Neuronal stem cell (in vitro differentiated cells): ENCODE results near the gene TRIM27.
"Not testable (repeated sequence)": the region's sequence is repeated elsewhere in the genome, so short reads cannot be mapped to it uniquely, and the experiment has no call there.

Experiments
- DNase-seq: peaks from one replicate; pipeline ENCODE4 v3.0.0-alpha.2; 2013; ENCODE audit warnings: low spot score
- H2AFZ ChIP-seq: one replicate; pipeline ENCODE4 v1.6.1; 2013; ENCODE audit warnings: mild to moderate bottlenecking, low read length, inconsistent platforms
- H2AK5ac ChIP-seq: 2 replicates; pipeline ENCODE4 v1.6.1; 2013; ENCODE audit warnings: low read depth, mild to moderate bottlenecking, inconsistent platforms, low read length, moderate library complexity, mixed read lengths
- H2BK120ac ChIP-seq: 2 replicates; pipeline ENCODE4 v1.6.1; 2013; ENCODE audit warnings: low read depth, mild to moderate bottlenecking, inconsistent platforms, low read length, moderate library complexity, mixed read lengths
- H2BK12ac ChIP-seq: one replicate; pipeline ENCODE4 v1.6.1; 2013; ENCODE audit warnings: low read length, inconsistent platforms
- H2BK15ac ChIP-seq: 2 replicates; pipeline ENCODE4 v1.6.1; 2013; ENCODE audit warnings: mild to moderate bottlenecking, low read length, inconsistent platforms, mixed read lengths
- H2BK5ac ChIP-seq: one replicate; pipeline ENCODE4 v1.6.1; 2013; ENCODE audit warnings: inconsistent platforms, mild to moderate bottlenecking, low read length, moderate library complexity
- H3K14ac ChIP-seq: one replicate; pipeline ENCODE4 v1.6.1; 2013; ENCODE audit warnings: low read length, inconsistent platforms
- H3K18ac ChIP-seq: 2 replicates; pipeline ENCODE4 v1.6.1; 2013; ENCODE audit warnings: low read length, inconsistent platforms
- H3K23ac ChIP-seq: 2 replicates; pipeline ENCODE4 v1.6.1; 2013; ENCODE audit warnings: low read depth, mild to moderate bottlenecking, mixed read lengths, low read length, inconsistent platforms; ENCODE audit not compliant: poor library complexity
- H3K27ac ChIP-seq: replicated peaks from 3 replicates; pipeline ENCODE4 v1.5.1; 2013; ENCODE audit warnings: low read length, inconsistent platforms
- H3K27me3 ChIP-seq, 3 experiments: 2 replicates each; pipeline ENCODE4 v1.6.1; 2013; ENCODE audit warnings: low read length in 3 of 3, mild to moderate bottlenecking in 2 of 3, inconsistent platforms in 1 of 3, low read depth in 1 of 3, mixed read lengths in 1 of 3, moderate library complexity in 1 of 3; ENCODE audit not compliant: control insufficient read depth in 3 of 3, insufficient read depth in 3 of 3
- H3K36me3 ChIP-seq, 2 donors: replicated peaks in 1 of 2; 2 replicates each; pipeline ENCODE4 v1.6.1; 2013; ENCODE audit warnings: low read length in 2 of 2; ENCODE audit not compliant: control insufficient read depth in 2 of 2, insufficient read depth in 2 of 2
- H3K4ac ChIP-seq: 2 replicates; pipeline ENCODE4 v1.6.1; 2013; ENCODE audit warnings: inconsistent platforms, mild to moderate bottlenecking, low read length, moderate library complexity
- H3K4me1 ChIP-seq, 2 donors: 1 replicate in 1 of 2; 2 replicates in 1 of 2; pipeline ENCODE4 v1.6.1; 2013; ENCODE audit warnings: low read length in 2 of 2, low read depth in 1 of 2; ENCODE audit not compliant: control insufficient read depth in 2 of 2, insufficient read depth in 1 of 2
- H3K4me2 ChIP-seq: one replicate; pipeline ENCODE4 v1.6.1; 2013; ENCODE audit warnings: mild to moderate bottlenecking, low read length, inconsistent platforms; ENCODE audit not compliant: insufficient read depth, poor library complexity, severe bottlenecking
- H3K4me3 ChIP-seq, 2 donors: 2 replicates each; pipeline ENCODE4 v1.5.1; 2013; ENCODE audit warnings: low read length in 2 of 2, mild to moderate bottlenecking in 2 of 2, inconsistent platforms in 1 of 2, moderate library complexity in 1 of 2
- H3K79me1 ChIP-seq: one replicate; pipeline ENCODE4 v1.6.1; 2013; ENCODE audit warnings: low read depth, mild to moderate bottlenecking, inconsistent platforms, low read length, moderate library complexity
- H3K9ac ChIP-seq: one replicate; pipeline ENCODE4 v1.6.1; 2013; ENCODE audit warnings: mild to moderate bottlenecking, low read depth, low read length, inconsistent platforms; ENCODE audit not compliant: poor library complexity
- H3K9me3 ChIP-seq, 2 donors: replicated peaks in 1 of 2; 2 replicates each; pipeline versions ENCODE3 to v1.6.1; 2013; ENCODE audit warnings: low read length in 2 of 2, mild to moderate bottlenecking in 2 of 2, inconsistent platforms in 1 of 2, low read depth in 1 of 2, mixed read lengths in 1 of 2, moderate library complexity in 1 of 2; ENCODE audit not compliant: control insufficient read depth in 2 of 2, insufficient read depth in 1 of 2
- H4K8ac ChIP-seq: one replicate; pipeline ENCODE4 v1.6.1; 2013; ENCODE audit warnings: low read depth, mild to moderate bottlenecking, inconsistent platforms, low read length, moderate library complexity
- H4K91ac ChIP-seq: one replicate; pipeline ENCODE4 v1.6.1; 2013; ENCODE audit warnings: low read length, low read depth, mild to moderate bottlenecking, inconsistent platforms; ENCODE audit not compliant: poor library complexity
- WGBS, 2 donors: extraction: QIAGEN DNeasy Blood & Tissue Kit; methylation state at CpG; one replicate each; pipeline ENCODE4 v1.1.7; 2013; ENCODE audit warnings: missing lambda C conversion rate in 2 of 2, mixed read lengths in 1 of 2; ENCODE audit not compliant: insufficient read length in 2 of 2, insufficient replicate concordance in 1 of 2; ENCODE audit errors: extremely low coverage in 2 of 2; 5-methylcytosine and 5-hydroxymethylcytosine counted together

Gene TRIM27

GRCh38 chr6:28929339-28929738 lies 5.6 kb upstream of the TRIM27 start:
- not testable (repeated sequence) for H2BK120ac ChIP-seq, H3K36me3 ChIP-seq, H2AK5ac ChIP-seq, H3K14ac ChIP-seq, H2BK12ac ChIP-seq, H3K23ac ChIP-seq, H2AFZ ChIP-seq, H3K4ac ChIP-seq, H4K91ac ChIP-seq, H3K9me3 ChIP-seq, H2BK15ac ChIP-seq, H3K79me1 ChIP-seq, H4K8ac ChIP-seq, H3K18ac ChIP-seq, DNase-seq, H3K4me1 ChIP-seq, H3K4me2 ChIP-seq, H3K27me3 ChIP-seq, H3K9ac ChIP-seq, H3K4me3 ChIP-seq, H3K27ac ChIP-seq, H2BK5ac ChIP-seq
- WGBS, 2 donors = no CpG with 5 or more reads among the region's 11 CpGs

- H2BK120ac ChIP-seq = no peak overlapping the region
- no CpG with 5 or more reads among the region's 5 CpGs for WGBS, 2 donors
Measured at GRCh38 chr6:28927846-28928245, 4.1 kb upstream of the TRIM27 start.

GRCh38 chr6:28922821-28923317 lies 916 bp downstream of the TRIM27 start:
- Histone ChIP-seq H2BK12ac (no peak overlapping the region), H3K14ac (peak overlapping the region; percentile 98), H3K4ac (no peak overlapping the region), H3K9me3 (no peaks in the 10 kb centered on the region), H3K79me1 (peaks cover 21% of the 10 kb centered on the region), H2BK5ac (peak overlapping the region; percentile 83), H2AFZ (peak overlapping the region; percentile 95), H3K27ac (peak overlapping the region; percentile 74), H3K4me3 (peak overlapping the region; percentile 100), H4K91ac (peak overlapping the region; percentile 70), H3K9ac (peak overlapping the region; percentile 99), H3K27me3 (no peaks in the 10 kb centered on the region), H4K8ac (no peak overlapping the region), H3K23ac (peak overlapping the region; percentile 99), H3K4me1 (peaks cover 7 to 10% of the 10 kb centered on the region in 2 donors), H2BK120ac (no peak overlapping the region), H3K36me3 (peaks cover 22 to 48% of the 10 kb centered on the region in 2 donors), H3K4me2 (peak overlapping the region; percentile 72), H2BK15ac (no peak overlapping the region), H2AK5ac (peak overlapping the region; percentile 88), H3K18ac (peak overlapping the region; percentile 99)
- no CpG with 5 or more reads among the region's 33 CpGs for WGBS, 2 donors
- no peak for DNase-seq

More at GRCh38 chr6:28927846-28928245, 4.1 kb upstream of the TRIM27 start:
- no peak overlapping the region for H3K14ac ChIP-seq
- H3K23ac ChIP-seq = no peak overlapping the region
- no peak overlapping the region for H3K4ac ChIP-seq
- H4K8ac ChIP-seq = no peak overlapping the region
- H3K27me3 ChIP-seq = no peaks in the 10 kb centered on the region
- no peak overlapping the region for H2AK5ac ChIP-seq
- H2BK5ac ChIP-seq = no peak overlapping the region
- no peak overlapping the region for H3K9ac ChIP-seq
- peaks cover 3 to 5% of the 10 kb centered on the region in 2 donors for H3K4me1 ChIP-seq
- no peak overlapping the region for H2BK15ac ChIP-seq
- H2AFZ ChIP-seq = no peak overlapping the region
- H3K36me3 ChIP-seq = no peaks in the 10 kb centered on the region
- no peak overlapping the region for H3K18ac ChIP-seq
- no peak overlapping the region for H2BK12ac ChIP-seq
- H3K79me1 ChIP-seq = peaks cover 6% of the 10 kb centered on the region
- no peak overlapping the region for H3K27ac ChIP-seq
- no peaks in the 10 kb centered on the region for H3K9me3 ChIP-seq
- no peak overlapping the region for H3K4me2 ChIP-seq
- H3K4me3 ChIP-seq = no peak overlapping the region
- no peak overlapping the region for H4K91ac ChIP-seq
- no peak for DNase-seq

DNA sequence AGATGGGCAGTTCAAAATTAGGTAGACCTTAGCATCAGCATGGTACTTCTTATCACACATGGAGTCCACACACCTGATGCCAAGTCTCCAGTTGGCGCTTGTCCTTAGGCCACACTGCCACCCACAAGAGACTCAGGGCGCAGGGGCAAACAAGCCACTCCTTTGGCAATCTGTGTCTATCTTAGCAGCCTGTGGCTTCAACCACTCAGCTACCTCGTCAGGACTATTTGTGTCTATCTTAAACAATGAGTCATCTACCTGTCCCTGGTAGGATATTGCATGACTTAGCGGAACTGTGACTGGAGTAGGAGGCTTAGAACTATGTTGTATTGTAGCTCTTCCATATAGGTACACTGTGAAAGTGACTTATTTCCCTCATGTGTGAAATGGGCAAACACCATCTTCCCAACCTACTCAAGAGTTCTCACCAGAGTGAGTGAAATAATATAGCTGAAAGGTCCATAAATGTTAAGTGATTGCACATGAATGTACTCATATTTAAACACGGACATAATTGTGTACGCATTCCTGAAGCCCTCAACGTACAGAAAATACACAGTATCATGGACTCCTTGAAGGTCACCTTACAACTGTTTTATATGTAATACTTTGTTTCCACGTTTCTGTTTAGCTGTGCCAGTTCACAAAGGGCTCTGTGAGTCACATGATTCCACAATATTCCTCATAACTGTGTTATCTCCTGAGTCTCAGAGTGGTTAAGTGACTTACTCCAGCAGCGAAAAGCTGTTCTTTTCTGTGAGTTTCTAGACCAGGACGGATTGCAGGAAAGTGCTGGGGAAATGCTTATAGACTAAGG lies 1.6 kb downstream of the TRIM27 start:
- H3K9ac ChIP-seq = peak overlapping the region; percentile 99
- H2BK5ac ChIP-seq = no peak overlapping the region
- H3K79me1 ChIP-seq = peaks cover 21% of the 10 kb centered on the region
- H3K4ac ChIP-seq = no peak overlapping the region
- no peak overlapping the region for H2BK15ac ChIP-seq
- H2AK5ac ChIP-seq = no peak overlapping the region
- peak overlapping the region; percentile 72 for H3K4me2 ChIP-seq
- peaks cover 26 to 54% of the 10 kb centered on the region in 2 donors for H3K36me3 ChIP-seq
- peaks cover 7 to 10% of the 10 kb centered on the region in 2 donors for H3K4me1 ChIP-seq
- WGBS, 2 donors = no CpG with 5 or more reads among the region's 10 CpGs
- no peak overlapping the region for H4K8ac ChIP-seq
- DNase-seq = no peak
- no peak overlapping the region for H3K14ac ChIP-seq
- H2BK120ac ChIP-seq = no peak overlapping the region
- peak overlapping the region; percentile 26 for H3K23ac ChIP-seq
- H3K18ac ChIP-seq = no peak overlapping the region
- peak overlapping the region; percentile 100 for H3K4me3 ChIP-seq
- no peaks in the 10 kb centered on the region for H3K9me3 ChIP-seq
- H3K27me3 ChIP-seq = no peaks in the 10 kb centered on the region
- no peak overlapping the region for H4K91ac ChIP-seq
- H2AFZ ChIP-seq = peak overlapping the region; percentile 95
- no peak overlapping the region for H2BK12ac ChIP-seq
- no peak overlapping the region for H3K27ac ChIP-seq
